Neural progenitor cell (in vitro differentiated cells): Measurements from ENCODE around the gene MEIOC. TPM values are rescaled to one million over a fixed set of nuclear protein-coding genes. Genes with fewer than 3 reads are reported as not detected.

Source experiments
- DNase-seq: peaks from one replicate; pipeline ENCODE4 v3.0.0-alpha.2; 2016; ENCODE audit warnings: low spot score
- H2AFZ ChIP-seq: fragments of 200-600 bp; sonication (generic); replicated peaks from 2 replicates; pipeline ENCODE4 v1.6.1; 2016; ENCODE audit warnings: antibody characterized with exemption
- H3F3A ChIP-seq: fragments of 200-600 bp; sonication (generic); 2 replicates; pipeline ENCODE4 v1.6.1; 2016; ENCODE audit warnings: antibody characterized with exemption, low read depth
- H3K27ac ChIP-seq: fragments of 200-600 bp; sonication (generic); 2 replicates; pipeline ENCODE4 v1.5.1; 2016; ENCODE audit warnings: mild to moderate bottlenecking
- H3K27me3 ChIP-seq: fragments of 200-600 bp; sonication (generic); 2 replicates; pipeline ENCODE4 v1.6.1; 2016; ENCODE audit warnings: mild to moderate bottlenecking, moderate library complexity
- H3K36me3 ChIP-seq: fragments of 200-600 bp; sonication (generic); 2 replicates; pipeline ENCODE4 v1.5.1; 2016
- H3K4me1 ChIP-seq: fragments of 200-600 bp; sonication (generic); 2 replicates; pipeline ENCODE4 v1.6.1; 2016; ENCODE audit warnings: mixed run types
- H3K4me2 ChIP-seq: fragments of 200-600 bp; sonication (generic); 2 replicates; pipeline ENCODE4 v1.6.1; 2016
- H3K4me3 ChIP-seq: fragments of 200-600 bp; sonication (generic); 2 replicates; pipeline ENCODE4 v1.5.1; 2016
- H3K79me2 ChIP-seq: fragments of 200-600 bp; sonication (generic); 2 replicates; pipeline ENCODE4 v1.6.1; 2016; ENCODE audit warnings: low read depth
- H3K9ac ChIP-seq: fragments of 200-600 bp; sonication (generic); 2 replicates; pipeline ENCODE4 v1.6.1; 2016
- H3K9me3 ChIP-seq: fragments of 200-600 bp; sonication (generic); 2 replicates; pipeline ENCODE4 v1.5.1; 2016; ENCODE audit warnings: low read depth
- H4K20me1 ChIP-seq: fragments of 200-600 bp; sonication (generic); 2 replicates; pipeline ENCODE4 v1.6.1; 2016; ENCODE audit warnings: low read depth
- H3K27ac Mint-ChIP-seq: 3 replicates; pipeline ENCODE4 v1.8.0; 2021; ENCODE audit warnings: mixed read lengths
- H3K27me3 Mint-ChIP-seq: 2 replicates; pipeline ENCODE4 v1.8.0; 2022; ENCODE audit warnings: low read depth, mild to moderate bottlenecking, inconsistent platforms, moderate library complexity, mixed read lengths; ENCODE audit not compliant: insufficient read depth
- H3K36me3 Mint-ChIP-seq: 3 replicates; pipeline ENCODE4 v1.8.0; 2021; ENCODE audit warnings: mixed read lengths
- H3K4me1 Mint-ChIP-seq: 3 replicates; pipeline ENCODE4 v1.8.0; 2021; ENCODE audit warnings: mixed read lengths
- H3K4me3 Mint-ChIP-seq: 3 replicates; pipeline ENCODE4 v1.8.0; 2021; ENCODE audit warnings: mild to moderate bottlenecking, moderate library complexity, mixed read lengths
- H3K9me3 Mint-ChIP-seq: 3 replicates; pipeline ENCODE4 v1.8.0; 2020; ENCODE audit warnings: mixed read lengths
- EZH2 ChIP-seq: fragments of 200-600 bp; sonication (generic); IDR thresholded peaks from 2 replicates; pipeline ENCODE4 v1.6.1; 2017; ENCODE audit warnings: antibody characterized with exemption, mild to moderate bottlenecking, moderate library complexity
- EZH2phosphoT487 ChIP-seq: fragments of 200-600 bp; sonication (generic); IDR thresholded peaks from 2 replicates; pipeline ENCODE4 v1.6.1; 2017; ENCODE audit warnings: antibody characterized with exemption
- total RNA-seq: library from RNA; depleted of rRNA; stranded (reverse); fragments of >200 nt; gene quantifications from 2 replicates; pipeline ENCODE4 v1.2.3, GENCODE V29; 2015; ENCODE audit warnings: low replicate concordance
- TF ChIP-seq, protein P1 (sequence below): fragments of 200-600 bp; sonication (generic); IDR thresholded peaks from 2 replicates; pipeline ENCODE4 v1.5.1; 2017; ENCODE audit warnings: antibody characterized with exemption, mild to moderate bottlenecking

Gene MEIOC
- total RNA-seq, 1 donor from 2014 or later: 22.0 TPM

DNA sequence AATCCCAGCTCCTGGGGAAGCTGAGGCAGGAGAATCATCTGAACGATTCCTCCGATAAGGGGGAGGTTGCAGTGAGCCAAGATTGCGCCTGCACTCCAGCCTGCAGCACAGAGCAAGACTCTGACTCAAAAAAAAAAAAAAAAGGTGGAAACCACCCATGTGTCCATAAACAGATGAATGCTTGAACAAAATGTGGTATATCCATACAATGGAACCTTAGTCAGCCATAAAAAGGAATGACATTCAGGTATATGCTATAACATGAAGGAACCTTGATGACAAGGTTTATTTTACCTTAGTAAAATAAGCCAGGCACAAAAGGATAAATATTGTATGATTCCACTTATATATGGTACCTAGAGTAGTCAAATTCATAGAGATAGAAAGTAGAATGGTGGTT lies 2.9 kb upstream of the MEIOC start:
- Histone ChIP-seq H3K79me2 (no peaks in the 10 kb centered on the region), H4K20me1 (no peaks in the 10 kb centered on the region), H3K36me3 (no peaks in the 10 kb centered on the region), H3F3A (peaks cover 11% of the 10 kb centered on the region), H3K4me2 (no peak overlapping the region), H3K4me3 (no peak overlapping the region), H2AFZ (no peak overlapping the region), H3K27ac (no peak overlapping the region), H3K27me3 (peaks cover 70% of the 10 kb centered on the region), H3K9me3 (no peaks in the 10 kb centered on the region), H3K4me1 (no peaks in the 10 kb centered on the region), H3K9ac (no peak overlapping the region)
- Mint-ChIP-seq H3K4me1 (peaks cover 3% of the 10 kb centered on the region), H3K36me3 (peaks cover 2% of the 10 kb centered on the region), H3K27me3 (peaks cover 22% of the 10 kb centered on the region), H3K4me3 (no peak overlapping the region), H3K27ac (no peak overlapping the region), H3K9me3 (peaks cover 10% of the 10 kb centered on the region)
- TF ChIP-seq EZH2 (no peak), EZH2phosphoT487 (no peak)
- TF ChIP-seq, protein P1, sequence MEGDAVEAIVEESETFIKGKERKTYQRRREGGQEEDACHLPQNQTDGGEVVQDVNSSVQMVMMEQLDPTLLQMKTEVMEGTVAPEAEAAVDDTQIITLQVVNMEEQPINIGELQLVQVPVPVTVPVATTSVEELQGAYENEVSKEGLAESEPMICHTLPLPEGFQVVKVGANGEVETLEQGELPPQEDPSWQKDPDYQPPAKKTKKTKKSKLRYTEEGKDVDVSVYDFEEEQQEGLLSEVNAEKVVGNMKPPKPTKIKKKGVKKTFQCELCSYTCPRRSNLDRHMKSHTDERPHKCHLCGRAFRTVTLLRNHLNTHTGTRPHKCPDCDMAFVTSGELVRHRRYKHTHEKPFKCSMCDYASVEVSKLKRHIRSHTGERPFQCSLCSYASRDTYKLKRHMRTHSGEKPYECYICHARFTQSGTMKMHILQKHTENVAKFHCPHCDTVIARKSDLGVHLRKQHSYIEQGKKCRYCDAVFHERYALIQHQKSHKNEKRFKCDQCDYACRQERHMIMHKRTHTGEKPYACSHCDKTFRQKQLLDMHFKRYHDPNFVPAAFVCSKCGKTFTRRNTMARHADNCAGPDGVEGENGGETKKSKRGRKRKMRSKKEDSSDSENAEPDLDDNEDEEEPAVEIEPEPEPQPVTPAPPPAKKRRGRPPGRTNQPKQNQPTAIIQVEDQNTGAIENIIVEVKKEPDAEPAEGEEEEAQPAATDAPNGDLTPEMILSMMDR: no peak
- DNase-seq: no peak

DNA sequence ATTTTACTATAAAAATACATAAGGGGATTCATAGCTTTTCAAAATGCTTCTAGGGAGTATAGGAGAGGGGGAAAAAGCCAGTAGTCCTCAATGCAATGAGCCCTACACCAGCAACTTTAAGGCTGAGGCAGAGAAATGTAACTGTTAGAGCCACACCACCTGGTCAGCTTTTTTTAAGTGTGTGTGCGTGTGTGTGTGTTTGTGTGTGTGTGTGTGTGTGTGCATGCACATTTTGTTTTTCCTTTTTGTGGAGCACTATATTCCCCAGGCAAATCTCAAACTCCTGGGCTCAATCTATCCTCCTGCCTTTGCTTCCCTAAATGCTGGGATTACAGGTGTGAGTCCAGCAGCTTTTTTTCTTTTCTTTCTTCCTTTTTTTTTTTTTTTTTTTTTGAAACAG lies 2.3 kb upstream of the MEIOC start:
- TF ChIP-seq, protein P1: no peak
- no peak for TF ChIP-seq EZH2phosphoT487
- no peak for TF ChIP-seq EZH2
- H3K9me3 Mint-ChIP-seq: peaks cover 10% of the 10 kb centered on the region
- no peaks in the 10 kb centered on the region for H3K9me3 ChIP-seq
- H3K36me3 ChIP-seq: no peaks in the 10 kb centered on the region
- peaks cover 2% of the 10 kb centered on the region for H3K36me3 Mint-ChIP-seq
- peaks cover 11% of the 10 kb centered on the region for H3F3A ChIP-seq
- H3K4me1 ChIP-seq: no peaks in the 10 kb centered on the region
- no peaks in the 10 kb centered on the region for H4K20me1 ChIP-seq
- H3K27ac ChIP-seq: no peak overlapping the region
- no peak for DNase-seq
- H3K79me2 ChIP-seq: no peaks in the 10 kb centered on the region
- H3K9ac ChIP-seq: no peak overlapping the region
- H3K4me3 ChIP-seq: no peak overlapping the region
- peaks cover 71% of the 10 kb centered on the region for H3K27me3 ChIP-seq
- H3K4me2 ChIP-seq: no peak overlapping the region
- no peak overlapping the region for H3K27ac Mint-ChIP-seq
- H2AFZ ChIP-seq: no peak overlapping the region
- H3K4me1 Mint-ChIP-seq: peaks cover 3% of the 10 kb centered on the region
- H3K4me3 Mint-ChIP-seq: no peak overlapping the region
- H3K27me3 Mint-ChIP-seq: peaks cover 22% of the 10 kb centered on the region

DNA sequence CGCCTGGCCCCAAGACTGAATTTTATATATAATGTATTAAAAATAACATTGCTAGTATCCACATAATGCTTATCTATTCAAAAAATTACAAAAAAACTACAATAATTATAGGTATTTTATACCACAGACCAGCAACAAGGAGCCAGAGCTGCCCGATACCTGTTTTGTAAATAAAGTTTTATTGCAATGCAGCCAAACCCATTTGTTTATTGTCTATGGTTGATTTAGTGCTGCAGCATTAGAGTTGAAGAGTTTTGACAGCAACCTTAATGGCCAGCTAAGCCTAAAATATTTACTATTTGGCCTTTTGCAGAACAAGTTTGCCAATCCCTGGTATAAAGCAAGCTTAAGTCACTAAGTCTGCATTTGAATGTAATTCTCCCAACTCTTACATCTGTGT lies 5.6 kb downstream of the MEIOC start:
- H3K36me3 Mint-ChIP-seq: peaks cover 2% of the 10 kb centered on the region
- H3F3A ChIP-seq: peaks cover 6% of the 10 kb centered on the region
- H3K4me1 Mint-ChIP-seq: peaks cover 3% of the 10 kb centered on the region
- no peak overlapping the region for H2AFZ ChIP-seq
- H3K4me2 ChIP-seq: no peak overlapping the region
- no peak overlapping the region for H3K27ac Mint-ChIP-seq
- no peak for DNase-seq
- no peaks in the 10 kb centered on the region for H4K20me1 ChIP-seq
- H3K4me3 Mint-ChIP-seq: no peak overlapping the region
- no peaks in the 10 kb centered on the region for H3K9me3 ChIP-seq
- no peaks in the 10 kb centered on the region for H3K79me2 ChIP-seq
- H3K9me3 Mint-ChIP-seq: peaks cover 3% of the 10 kb centered on the region
- TF ChIP-seq, protein P1: no peak
- no peak for TF ChIP-seq EZH2
- no peak for TF ChIP-seq EZH2phosphoT487
- H3K9ac ChIP-seq: no peak overlapping the region
- H3K27me3 Mint-ChIP-seq: peaks cover 6% of the 10 kb centered on the region
- H3K36me3 ChIP-seq: peaks cover 4% of the 10 kb centered on the region
- H3K27ac ChIP-seq: no peak overlapping the region
- no peak overlapping the region for H3K4me3 ChIP-seq
- H3K27me3 ChIP-seq: peaks cover 15% of the 10 kb centered on the region
- H3K4me1 ChIP-seq: no peaks in the 10 kb centered on the region
